Measurements from ENCODE around the gene CDK11B.

Gene CDK11B

DNA sequence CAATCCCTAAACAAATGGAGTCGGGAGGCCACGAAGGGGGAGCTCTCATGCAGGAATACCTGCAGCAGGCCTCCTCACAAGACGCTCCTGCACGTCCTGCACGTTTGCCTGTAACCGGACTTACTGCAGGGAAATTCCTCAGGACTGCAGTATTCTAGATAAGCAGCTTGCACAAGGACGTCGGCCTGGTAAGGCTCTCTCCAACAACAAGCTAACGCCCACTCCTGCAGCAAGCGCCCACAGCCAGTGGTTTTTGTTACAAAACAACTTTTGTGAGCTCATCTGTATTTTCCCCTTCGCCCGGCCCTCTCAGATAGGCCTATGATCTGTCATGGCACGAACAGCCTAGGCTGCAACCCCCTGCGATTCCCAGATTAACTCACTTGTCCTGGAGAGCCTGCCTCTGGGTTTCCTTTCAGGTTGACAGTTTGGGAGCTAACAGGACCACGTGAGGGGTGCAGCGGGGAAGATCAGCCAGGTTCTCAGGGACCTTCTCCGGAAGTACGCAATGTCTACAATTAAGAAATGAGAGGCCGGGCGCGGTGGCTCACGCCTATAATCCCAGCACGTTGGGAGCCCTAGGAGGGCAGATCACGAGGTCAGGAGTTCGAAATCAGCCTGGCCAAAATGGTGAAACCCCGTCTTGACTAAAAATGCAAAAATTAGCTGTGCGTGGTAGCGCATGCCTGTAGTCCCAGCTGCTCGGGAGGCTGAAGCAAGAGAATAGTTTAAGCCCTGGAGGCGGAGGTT, 44.4 kb downstream of the CDK11B start:
- peak; percentile 85 to 93 for DNase-seq (ENCODE audit: low read depth in 2 of 2)
- no peak for TF ChIP-seq CTCF (IDR thresholded peaks at IDR 0.05; ENCODE audit: low read depth, low read length)
- peak overlapping the region; percentile 92 to 95 for H3K4me3 ChIP-seq (replicated peaks in 1 of 2; ENCODE audit: low read depth in 2 of 2, low read length in 2 of 2)

DNA sequence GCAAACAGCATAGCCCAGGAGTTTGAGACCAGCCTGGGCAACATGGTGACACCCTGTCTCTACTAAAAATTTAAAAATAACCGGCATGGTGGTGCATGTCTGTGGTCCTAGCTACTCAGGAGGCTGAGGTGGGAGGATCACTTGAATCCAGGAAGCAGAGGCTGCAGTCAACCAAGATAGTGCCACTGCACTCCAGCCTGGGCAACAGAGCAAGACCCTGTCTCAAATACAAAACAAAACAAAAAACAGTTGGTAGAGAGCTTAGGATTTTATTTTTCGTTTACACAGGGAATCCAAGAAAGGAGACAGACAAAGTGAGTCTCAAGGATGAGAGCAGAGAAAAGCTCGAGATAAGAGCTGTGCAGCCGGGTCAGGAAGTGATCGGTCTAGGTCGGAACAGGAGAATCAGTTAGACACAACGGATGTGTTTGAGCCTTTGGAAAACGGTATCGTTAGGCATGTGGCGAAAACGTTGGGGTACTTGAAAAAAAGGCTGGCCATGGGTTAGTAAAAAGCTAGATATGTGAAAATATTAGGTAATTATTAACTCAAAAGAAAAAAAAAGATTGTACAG, 45.2 kb downstream of the CDK11B start:
- DNase-seq (ENCODE audit: low read depth in 2 of 2): no peak
- peak overlapping the region; percentile 92 to 95 for H3K4me3 ChIP-seq (replicated peaks in 1 of 2; ENCODE audit: low read depth in 2 of 2, low read length in 2 of 2)
- TF ChIP-seq CTCF (IDR thresholded peaks at IDR 0.05; ENCODE audit: low read depth, low read length): no peak

GRCh38 chr1:1612104-1612400, 46.8 kb downstream of the CDK11B start:
- DNase-seq (ENCODE audit: low read depth in 2 of 2): no peak
- no peak overlapping the region for H3K4me3 ChIP-seq (replicated peaks in 1 of 2; ENCODE audit: low read depth in 2 of 2, low read length in 2 of 2)
- no peak for TF ChIP-seq CTCF (IDR thresholded peaks at IDR 0.05; ENCODE audit: low read depth, low read length)

- no peak for TF ChIP-seq CTCF (IDR thresholded peaks at IDR 0.05; ENCODE audit: low read depth, low read length)
- DNase-seq (ENCODE audit: low read depth in 2 of 2): no peak
- no peak overlapping the region for H3K4me3 ChIP-seq (replicated peaks in 1 of 2; ENCODE audit: low read depth in 2 of 2, low read length in 2 of 2)
Observed at GRCh38 chr1:1610796-1611195, 48.0 kb downstream of the CDK11B start.

GRCh38 chr1:1609822-1610485, 48.9 kb downstream of the CDK11B start:
- no peak for DNase-seq (ENCODE audit: low read depth in 2 of 2)
- TF ChIP-seq CTCF (IDR thresholded peaks at IDR 0.05; ENCODE audit: low read depth, low read length): no peak
- H3K4me3 ChIP-seq (replicated peaks in 1 of 2; ENCODE audit: low read depth in 2 of 2, low read length in 2 of 2): no peak overlapping the region

GRCh38 chr1:1606232-1606631, 52.6 kb downstream of the CDK11B start:
- no peak overlapping the region for H3K4me3 ChIP-seq (replicated peaks in 1 of 2; ENCODE audit: low read depth in 2 of 2, low read length in 2 of 2)
- TF ChIP-seq CTCF (IDR thresholded peaks at IDR 0.05; ENCODE audit: low read depth, low read length): no peak
- no peak for DNase-seq (ENCODE audit: low read depth in 2 of 2)

Data from cardiac fibroblast (primary cell).